ENCODE measurements around the gene ADISSP. TPM values are rescaled to one million over a fixed set of nuclear protein-coding genes. Genes with fewer than 3 reads are reported as not detected.

The ADISSP gene
- total RNA-seq, 5 donors from 2014 or later (not counting 1 experiment from before 2014, with no cell fraction given): 16.2 to 28.7 (median 22.6) TPM

GRCh38 chr20:3767110-3767426, 485 bp downstream of the ADISSP start:
- H3K4me3 Mint-ChIP-seq: peak overlapping the region; percentile 75 to 88 (median 84)
- no peaks in the 10 kb centered on the region for H3K27me3 Mint-ChIP-seq
- no peaks in the 10 kb centered on the region for H3K36me3 Mint-ChIP-seq
- no peaks in the 10 kb centered on the region for H3K9me3 ChIP-seq
- 0% methylated on average over 6 of the region's 21 CpGs for WGBS (ENCODE audit: insufficient coverage)
- no peak overlapping the region for H3K27ac ChIP-seq (ENCODE audit: low read length)
- ATAC-seq (replicated peaks in 1 of 4): peak in 1 of 4 experiments; percentile 10
- H3K4me1 ChIP-seq (ENCODE audit: control insufficient read depth in 1 of 2, extremely low read depth in 1 of 2, insufficient read depth in 2 of 2, low read length in 2 of 2): peaks cover 10 to 33% of the 10 kb centered on the region in 2 experiments
- H3K27ac Mint-ChIP-seq: no peak overlapping the region
- peaks cover 19 to 29% (median 26%) of the 10 kb centered on the region in 3 donors for H3K4me1 Mint-ChIP-seq
- peaks cover 0 to 6% of the 10 kb centered on the region in 2 experiments for H3K27me3 ChIP-seq (replicated peaks in 1 of 2; ENCODE audit: control insufficient read depth in 2 of 2, extremely low read depth in 1 of 2, insufficient read depth in 2 of 2, low read length in 1 of 2)
- H3K9me3 Mint-ChIP-seq: no peaks in the 10 kb centered on the region
- H3K4me3 ChIP-seq (ENCODE audit: control insufficient read depth in 1 of 2, extremely low read depth in 1 of 2, low read length in 1 of 2): peak overlapping the region; percentile 69 to 97
- DNase-seq: peak in 2 of 35 experiments; percentile 24 to 41
- ChIA-PET CTCF (interaction anchor here (0.6 to 2.8 kb wide), 7 partner anchors 10 to 100 kb away, joined by 3 to 13 read pairs (median 6); partner anchors contain the start of genes AP5S1 (in 1 of the 2), CDC25B (in 1 of the 2) and CENPB (in 1 of the 2)), POLR2A (no interaction called here)
- H3K36me3 ChIP-seq (ENCODE audit: control insufficient read depth in 2 of 2, extremely low read depth in 1 of 2, insufficient read depth in 1 of 2, low read length in 1 of 2): no peaks in the 10 kb centered on the region

- H3K27ac Mint-ChIP-seq: peak overlapping the region in 1 of 2 donors; percentile 41
- WGBS (ENCODE audit: insufficient coverage): 20% methylated on average over 1 of the region's 9 CpGs
- H3K4me3 Mint-ChIP-seq: peak overlapping the region; percentile 75 to 88 (median 84)
- no peak for ATAC-seq (replicated peaks in 1 of 4)
- Histone ChIP-seq H3K4me1 (ENCODE audit: control insufficient read depth in 1 of 2, extremely low read depth in 1 of 2, insufficient read depth in 2 of 2, low read length in 2 of 2) (peaks cover 10 to 33% of the 10 kb centered on the region in 2 experiments), H3K36me3 (ENCODE audit: control insufficient read depth in 2 of 2, extremely low read depth in 1 of 2, insufficient read depth in 1 of 2, low read length in 1 of 2) (no peaks in the 10 kb centered on the region), H3K9me3 (no peaks in the 10 kb centered on the region), H3K27ac (ENCODE audit: low read length) (no peak overlapping the region), H3K27me3 (replicated peaks in 1 of 2; ENCODE audit: control insufficient read depth in 2 of 2, extremely low read depth in 1 of 2, insufficient read depth in 2 of 2, low read length in 1 of 2) (peaks cover 0 to 3% of the 10 kb centered on the region in 2 experiments), H3K4me3 (ENCODE audit: control insufficient read depth in 1 of 2, extremely low read depth in 1 of 2, low read length in 1 of 2) (peak overlapping the region; percentile 69 to 97)
- no peaks in the 10 kb centered on the region for H3K9me3 Mint-ChIP-seq
- no peak for DNase-seq
- POLR2A ChIA-PET: interaction anchor here (0.6 kb wide), 2 partner anchors 16 to 82 kb away, joined by 3 read pairs; no protein-coding TSS in a partner anchor
- peaks cover 19 to 29% (median 26%) of the 10 kb centered on the region in 3 donors for H3K4me1 Mint-ChIP-seq
- CTCF ChIA-PET: interaction anchor here (0.5 to 2.8 kb wide), 7 partner anchors 10 to 911 kb away, joined by 3 to 13 read pairs (median 5); partner anchors contain the start of gene CENPB (in 1 of the 2)
- peaks cover 2% of the 10 kb centered on the region for H3K36me3 Mint-ChIP-seq
- no peaks in the 10 kb centered on the region for H3K27me3 Mint-ChIP-seq
Measured at GRCh38 chr20:3766422-3767109, 987 bp downstream of the ADISSP start.

- WGBS (ENCODE audit: insufficient coverage): 88% methylated on average over 1 of the region's 3 CpGs
- Histone ChIP-seq H3K27me3 (replicated peaks in 1 of 2; ENCODE audit: control insufficient read depth in 2 of 2, extremely low read depth in 1 of 2, insufficient read depth in 2 of 2, low read length in 1 of 2) (no peaks in the 10 kb centered on the region), H3K9me3 (no peaks in the 10 kb centered on the region), H3K27ac (ENCODE audit: low read length) (no peak overlapping the region), H3K4me1 (ENCODE audit: control insufficient read depth in 1 of 2, extremely low read depth in 1 of 2, insufficient read depth in 2 of 2, low read length in 2 of 2) (peaks cover 10 to 33% of the 10 kb centered on the region in 2 experiments), H3K36me3 (ENCODE audit: control insufficient read depth in 2 of 2, extremely low read depth in 1 of 2, insufficient read depth in 1 of 2, low read length in 1 of 2) (no peaks in the 10 kb centered on the region), H3K4me3 (ENCODE audit: control insufficient read depth in 1 of 2, extremely low read depth in 1 of 2, low read length in 1 of 2) (no peak overlapping the region)
- Mint-ChIP-seq H3K27ac (peak overlapping the region in 1 of 2 donors; percentile 41), H3K4me1 (peaks cover 19 to 29% (median 26%) of the 10 kb centered on the region in 3 donors), H3K9me3 (no peaks in the 10 kb centered on the region), H3K4me3 (peak overlapping the region in 2 of 3 donors; percentile 13 to 84), H3K27me3 (no peaks in the 10 kb centered on the region), H3K36me3 (peaks cover 4% of the 10 kb centered on the region)
- no peak for DNase-seq
- POLR2A ChIA-PET: interaction anchor here in 1 of 2 donors (0.7 kb wide), 1 partner anchor 8 kb away, joined by 3 read pairs; no protein-coding TSS in a partner anchor
- CTCF ChIA-PET: interaction anchor here in 1 of 2 donors (0.7 kb wide), 1 partner anchor 912 kb away, joined by 5 read pairs; no protein-coding TSS in a partner anchor
- no peak for ATAC-seq (replicated peaks in 1 of 4)
Measured at GRCh38 chr20:3765171-3765882, 2.2 kb downstream of the ADISSP start.

GRCh38 chr20:3764659-3765058, 2.9 kb downstream of the ADISSP start:
- H3K36me3 Mint-ChIP-seq: peaks cover 4% of the 10 kb centered on the region
- no peaks in the 10 kb centered on the region for H3K9me3 Mint-ChIP-seq
- no peak overlapping the region for H3K27ac Mint-ChIP-seq
- H3K4me1 ChIP-seq (ENCODE audit: control insufficient read depth in 1 of 2, extremely low read depth in 1 of 2, insufficient read depth in 2 of 2, low read length in 2 of 2): peaks cover 10 to 33% of the 10 kb centered on the region in 2 experiments
- ATAC-seq (replicated peaks in 1 of 4) (no peak), DNase-seq (no peak)
- H3K27me3 ChIP-seq (replicated peaks in 1 of 2; ENCODE audit: control insufficient read depth in 2 of 2, extremely low read depth in 1 of 2, insufficient read depth in 2 of 2, low read length in 1 of 2): no peaks in the 10 kb centered on the region
- 60% methylated on average over 1 of the region's 3 CpGs for WGBS (ENCODE audit: insufficient coverage)
- ChIA-PET CTCF (no interaction called here), POLR2A (no interaction called here)
- no peak overlapping the region for H3K4me3 Mint-ChIP-seq
- no peaks in the 10 kb centered on the region for H3K9me3 ChIP-seq
- no peak overlapping the region for H3K27ac ChIP-seq (ENCODE audit: low read length)
- peaks cover 19 to 29% (median 26%) of the 10 kb centered on the region in 3 donors for H3K4me1 Mint-ChIP-seq
- H3K27me3 Mint-ChIP-seq: no peaks in the 10 kb centered on the region
- no peak overlapping the region for H3K4me3 ChIP-seq (ENCODE audit: control insufficient read depth in 1 of 2, extremely low read depth in 1 of 2, low read length in 1 of 2)
- no peaks in the 10 kb centered on the region for H3K36me3 ChIP-seq (ENCODE audit: control insufficient read depth in 2 of 2, extremely low read depth in 1 of 2, insufficient read depth in 1 of 2, low read length in 1 of 2)

- ChIA-PET POLR2A (no interaction called here), CTCF (interaction anchor here in 1 of 2 donors (0.6 kb wide), 1 partner anchor 44 kb away, joined by 3 read pairs; no protein-coding TSS in a partner anchor)
- ATAC-seq (replicated peaks in 1 of 4) (no peak), DNase-seq (no peak)
- Mint-ChIP-seq H3K27ac (no peak overlapping the region), H3K36me3 (peaks cover 4% of the 10 kb centered on the region), H3K4me3 (no peak overlapping the region), H3K4me1 (peaks cover 17 to 26% (median 23%) of the 10 kb centered on the region in 3 donors), H3K9me3 (no peaks in the 10 kb centered on the region), H3K27me3 (no peaks in the 10 kb centered on the region)
- peaks cover 10 to 30% of the 10 kb centered on the region in 2 experiments for H3K4me1 ChIP-seq (ENCODE audit: control insufficient read depth in 1 of 2, extremely low read depth in 1 of 2, insufficient read depth in 2 of 2, low read length in 2 of 2)
- no peaks in the 10 kb centered on the region for H3K27me3 ChIP-seq (replicated peaks in 1 of 2; ENCODE audit: control insufficient read depth in 2 of 2, extremely low read depth in 1 of 2, insufficient read depth in 2 of 2, low read length in 1 of 2)
- H3K9me3 ChIP-seq: no peaks in the 10 kb centered on the region
- over 99% methylated on average over 8 of the region's 8 CpGs for WGBS (ENCODE audit: insufficient coverage)
- H3K36me3 ChIP-seq (ENCODE audit: control insufficient read depth in 2 of 2, extremely low read depth in 1 of 2, insufficient read depth in 1 of 2, low read length in 1 of 2): no peaks in the 10 kb centered on the region
- H3K27ac ChIP-seq (ENCODE audit: low read length): no peak overlapping the region
- H3K4me3 ChIP-seq (ENCODE audit: control insufficient read depth in 1 of 2, extremely low read depth in 1 of 2, low read length in 1 of 2): no peak overlapping the region
Measured at GRCh38 chr20:3763671-3764601, 3.6 kb downstream of the ADISSP start.
